SK-N-DZ (cell line): ENCODE results near the gene AGAP1.

Experiments used
- DNase-seq: peaks from one replicate; pipeline ENCODE4 v3.0.0-alpha.2; 2015; ENCODE audit warnings: low spot score

AGAP1 gene

DNA sequence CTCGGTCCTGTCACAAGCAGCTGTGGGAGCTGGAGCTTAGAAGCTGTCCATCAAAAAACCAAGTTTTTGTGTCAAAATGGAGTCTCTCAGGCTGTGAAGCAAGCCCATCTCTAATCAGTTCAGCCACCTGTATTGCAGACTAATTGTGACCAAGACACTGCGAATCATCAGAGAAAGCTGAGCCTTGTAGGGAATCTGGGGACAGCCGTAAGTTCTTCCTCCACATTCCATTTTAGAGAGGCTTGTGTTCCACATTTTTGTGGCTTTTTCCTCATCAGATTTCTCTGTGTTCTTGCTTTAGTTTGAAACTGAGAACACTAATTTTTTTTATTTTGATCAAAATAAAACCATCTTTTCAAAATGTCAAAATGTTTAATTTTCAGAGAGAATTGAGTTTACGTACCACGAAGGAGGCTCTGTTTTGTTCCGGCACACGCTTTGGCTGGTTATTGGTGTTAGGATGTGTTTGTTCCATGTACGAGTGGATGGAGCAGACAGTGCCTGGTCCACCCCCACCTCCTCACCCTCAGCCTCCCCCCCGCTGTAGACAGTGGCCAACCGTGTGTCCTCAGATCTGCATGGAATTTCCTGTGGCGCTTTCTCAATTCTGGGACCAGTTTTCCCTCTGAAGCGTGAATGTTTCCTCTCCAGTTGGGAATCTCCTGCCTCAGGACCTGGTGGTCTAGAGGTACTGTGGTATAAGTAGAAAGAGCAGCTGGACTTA, 140.8 kb downstream of the AGAP1 start:
- no peak for DNase-seq

DNA sequence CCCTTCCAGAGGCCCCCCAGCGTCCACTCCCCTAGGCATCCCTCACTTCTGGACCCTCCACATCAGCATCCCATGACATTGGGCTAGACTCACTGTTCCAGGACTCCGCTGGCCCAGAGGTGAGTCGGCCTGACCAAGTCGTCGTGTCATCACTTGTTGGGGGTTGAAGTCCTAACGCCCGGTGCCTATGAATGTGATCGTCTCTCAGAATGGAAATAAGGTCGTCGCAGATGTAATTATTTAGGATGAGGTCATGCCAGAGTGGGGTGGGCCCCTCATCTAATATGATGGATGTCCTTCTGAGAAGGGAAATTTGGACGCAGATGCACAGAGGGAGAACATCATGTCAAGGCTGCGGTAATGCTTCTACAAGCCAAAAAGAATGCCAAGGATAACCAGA, 142.7 kb downstream of the AGAP1 start:
- DNase-seq, result no peak

DNA sequence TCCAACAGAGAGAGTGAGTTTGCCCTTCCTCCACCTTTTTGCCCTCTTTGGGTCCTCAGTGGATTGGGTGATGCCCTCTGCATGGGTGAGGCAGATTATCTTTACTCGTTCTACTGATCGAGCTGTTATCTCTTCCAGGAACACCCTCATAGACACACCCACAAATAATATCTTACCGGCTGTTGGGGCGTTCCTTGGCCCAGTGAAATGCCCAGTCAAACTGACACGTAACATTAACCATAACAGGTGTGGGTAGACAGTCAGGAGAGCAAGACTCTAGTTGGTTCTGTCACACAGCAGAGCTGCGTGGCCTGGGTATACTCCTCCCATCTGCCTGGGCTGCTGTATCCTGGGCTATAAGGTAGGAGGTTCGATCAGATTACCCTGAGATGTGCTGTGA, 144.1 kb downstream of the AGAP1 start:
- no peak for DNase-seq

DNA sequence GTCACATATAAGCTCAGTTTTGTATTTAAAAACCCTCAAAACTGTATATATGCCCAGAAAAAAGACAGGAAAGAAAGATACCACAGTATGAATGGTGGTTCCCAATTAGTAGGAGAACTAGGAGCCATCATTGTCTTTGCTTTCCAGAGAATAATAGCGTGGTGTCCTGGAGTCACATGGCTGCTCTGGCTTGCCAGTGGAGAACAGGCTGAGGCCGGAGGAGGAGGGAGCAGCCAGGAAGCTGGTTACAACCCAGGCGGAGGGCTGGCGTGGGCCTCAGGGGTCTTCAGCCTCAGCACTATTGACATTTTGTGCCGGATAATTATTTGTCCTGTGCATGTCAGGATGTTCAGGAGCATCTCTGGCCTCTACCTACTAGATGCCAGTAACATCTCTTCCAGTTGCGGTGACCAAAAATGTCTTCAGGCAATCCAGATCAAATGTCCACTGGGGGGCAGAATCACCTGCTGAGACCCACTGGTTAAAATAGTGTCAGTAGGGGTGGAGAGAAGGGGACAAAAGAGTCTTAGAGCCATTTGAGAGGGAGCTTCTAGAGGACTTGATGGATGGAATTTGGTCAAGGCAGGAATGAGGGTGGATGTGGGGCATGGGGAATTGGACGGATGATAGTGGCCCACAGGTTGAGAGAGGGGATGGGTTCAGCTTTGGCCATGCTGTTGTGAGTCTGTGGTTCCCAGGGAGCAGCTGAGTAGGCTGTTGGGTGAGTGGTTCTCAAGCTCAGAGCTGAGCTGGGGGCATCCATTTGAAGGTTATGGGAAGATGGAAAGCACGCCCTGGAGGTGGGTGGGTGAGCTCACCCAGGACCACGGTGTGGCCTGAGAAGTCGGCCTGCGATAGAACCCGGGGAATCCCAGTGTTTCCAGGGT, 144.9 kb downstream of the AGAP1 start:
- DNase-seq, result no peak

DNA sequence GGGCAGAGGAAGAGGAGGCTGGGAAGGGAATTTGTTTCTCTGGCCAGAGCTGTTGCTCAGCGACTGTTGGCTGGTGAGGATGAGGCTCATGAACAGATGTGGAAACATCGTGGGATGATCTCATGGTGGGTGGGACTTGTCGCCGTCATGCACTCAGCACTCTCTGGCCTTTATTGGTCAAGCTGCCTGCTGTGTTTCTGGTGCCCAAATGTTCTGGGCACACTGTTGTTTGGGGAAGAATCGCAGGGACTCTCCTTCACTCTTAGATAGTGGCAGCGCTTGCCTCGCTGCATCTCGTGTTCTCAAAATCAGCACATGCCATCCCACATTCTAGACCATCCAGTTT, 145.6 kb downstream of the AGAP1 start:
- peak; percentile 46 for DNase-seq

DNA sequence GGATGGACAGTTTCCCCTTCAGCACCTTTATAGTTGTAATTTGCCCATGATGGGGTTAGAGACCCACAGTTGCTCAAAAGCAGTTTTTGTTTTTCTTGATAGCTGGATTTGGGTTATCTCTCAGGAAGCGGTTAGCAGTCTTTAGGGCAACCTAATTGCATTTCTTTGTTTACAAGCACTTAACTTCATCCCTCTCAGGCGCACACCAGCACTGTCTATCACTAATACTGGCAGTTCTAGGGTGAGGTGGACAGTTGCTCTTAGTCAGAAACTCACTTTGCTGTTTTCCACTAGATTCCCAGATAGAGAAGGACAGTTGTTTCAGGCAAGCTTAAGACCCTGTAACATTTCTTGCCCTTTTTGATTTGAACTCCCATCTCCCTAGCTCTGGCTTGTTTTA, 146.0 kb downstream of the AGAP1 start:
- DNase-seq, result no peak

DNA sequence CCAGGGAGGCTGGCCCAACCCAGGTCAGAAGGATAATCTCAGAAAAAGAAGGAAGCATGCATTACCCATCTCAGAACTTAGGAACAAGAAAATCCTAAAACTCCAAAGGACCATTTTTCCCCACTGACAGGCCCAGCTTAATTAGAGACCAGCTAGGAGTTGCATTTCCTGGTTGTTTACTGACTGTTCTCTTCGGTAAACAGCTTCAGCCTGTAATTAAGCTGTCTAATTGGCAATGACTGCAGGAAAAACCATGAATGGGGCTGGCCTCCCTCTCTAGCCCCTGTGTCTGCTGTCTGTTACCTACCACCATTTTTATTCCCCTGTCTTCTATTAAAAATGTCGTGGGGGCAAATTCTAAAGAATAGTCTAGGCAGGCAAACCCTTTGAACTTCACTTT, 146.5 kb downstream of the AGAP1 start:
- DNase-seq, result no peak

DNA sequence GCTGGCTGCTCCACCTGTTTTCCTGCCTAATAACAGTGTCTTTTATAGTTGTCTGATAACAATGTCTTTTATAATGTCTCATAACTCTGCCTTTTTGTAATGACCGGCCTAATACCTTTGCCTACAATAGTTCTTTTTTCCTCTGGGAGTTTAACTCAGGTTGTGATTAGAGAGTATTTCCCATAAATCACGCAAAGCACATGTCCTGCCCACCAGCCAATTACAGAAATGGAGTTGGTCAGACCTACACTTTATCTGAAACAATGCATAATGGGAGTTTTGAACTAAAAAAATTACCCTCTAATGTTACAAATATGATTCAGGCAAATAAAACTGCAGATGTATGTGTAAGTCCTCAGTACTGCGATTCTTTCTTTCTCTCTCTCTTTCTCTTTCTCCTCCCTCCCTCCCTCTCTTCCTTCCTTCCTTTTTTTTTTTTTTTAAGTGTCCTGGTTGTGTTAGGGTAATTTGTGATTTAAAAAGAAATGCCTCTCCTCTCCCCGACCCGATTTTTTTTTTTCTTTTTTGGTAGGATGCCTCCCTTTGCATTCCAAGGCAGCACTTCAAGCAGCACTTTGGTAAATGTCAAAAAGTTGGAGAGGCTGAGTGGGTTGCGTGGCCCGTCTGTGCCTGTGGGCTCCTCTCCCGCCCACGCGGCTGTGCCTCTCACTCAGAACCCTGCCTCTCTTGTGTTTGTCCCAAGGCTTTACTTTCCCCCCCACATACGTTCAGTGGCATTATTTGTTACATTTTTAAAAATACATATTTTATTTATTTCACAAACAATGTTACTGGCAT, 147.3 kb downstream of the AGAP1 start:
- no peak for DNase-seq

DNA sequence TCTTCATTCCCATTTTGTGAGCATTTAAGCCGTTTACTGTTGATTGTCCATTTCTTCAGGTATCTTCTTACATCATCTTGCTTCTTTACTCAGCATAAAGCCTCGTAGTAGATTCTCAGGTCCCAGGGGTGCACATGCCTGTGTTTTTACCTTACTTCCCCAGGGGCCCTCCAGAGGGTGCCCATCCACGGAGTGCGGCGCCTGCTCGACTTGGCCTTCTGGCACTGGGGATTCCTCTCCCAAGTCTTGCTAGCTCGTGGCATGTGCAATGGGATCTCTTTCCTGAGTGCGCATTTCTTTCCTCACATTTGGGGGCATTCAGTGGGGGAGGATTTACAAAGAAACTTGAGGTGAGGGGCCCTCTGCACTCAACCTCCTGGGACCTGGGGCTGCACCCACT, 148.1 kb downstream of the AGAP1 start:
- no peak for DNase-seq

DNA sequence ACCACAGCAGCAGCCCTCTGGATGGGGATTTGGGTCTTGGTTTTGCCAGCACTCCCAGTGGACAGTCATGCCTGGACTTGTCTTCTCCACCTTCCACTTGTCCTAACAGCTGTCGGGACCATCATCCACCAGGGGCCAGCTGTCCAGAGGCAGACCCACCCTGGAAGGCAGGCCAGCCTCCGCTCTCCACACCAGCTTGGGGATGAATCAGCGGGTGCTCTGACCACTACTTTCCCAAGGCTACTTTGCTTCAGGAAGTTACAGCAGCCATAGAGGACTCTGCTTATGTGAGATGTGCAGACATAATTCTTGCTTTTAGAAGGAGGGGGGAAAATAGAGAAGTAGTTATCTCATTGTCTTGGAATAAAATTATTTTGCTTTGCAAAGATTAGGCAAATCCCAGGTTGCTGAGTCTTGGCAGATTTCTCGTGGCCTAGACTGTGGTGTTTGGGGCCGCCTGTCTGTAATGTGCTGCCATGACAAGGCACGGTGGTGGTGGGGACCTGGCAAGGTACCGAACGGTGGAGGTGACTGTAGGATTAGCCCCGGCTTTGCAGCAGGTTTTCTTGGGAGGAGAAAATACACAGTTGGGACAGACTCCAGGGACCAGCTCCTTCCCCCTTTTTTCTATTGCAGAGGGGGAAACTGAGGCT, 148.7 kb downstream of the AGAP1 start:
- DNase-seq, result no peak

DNA sequence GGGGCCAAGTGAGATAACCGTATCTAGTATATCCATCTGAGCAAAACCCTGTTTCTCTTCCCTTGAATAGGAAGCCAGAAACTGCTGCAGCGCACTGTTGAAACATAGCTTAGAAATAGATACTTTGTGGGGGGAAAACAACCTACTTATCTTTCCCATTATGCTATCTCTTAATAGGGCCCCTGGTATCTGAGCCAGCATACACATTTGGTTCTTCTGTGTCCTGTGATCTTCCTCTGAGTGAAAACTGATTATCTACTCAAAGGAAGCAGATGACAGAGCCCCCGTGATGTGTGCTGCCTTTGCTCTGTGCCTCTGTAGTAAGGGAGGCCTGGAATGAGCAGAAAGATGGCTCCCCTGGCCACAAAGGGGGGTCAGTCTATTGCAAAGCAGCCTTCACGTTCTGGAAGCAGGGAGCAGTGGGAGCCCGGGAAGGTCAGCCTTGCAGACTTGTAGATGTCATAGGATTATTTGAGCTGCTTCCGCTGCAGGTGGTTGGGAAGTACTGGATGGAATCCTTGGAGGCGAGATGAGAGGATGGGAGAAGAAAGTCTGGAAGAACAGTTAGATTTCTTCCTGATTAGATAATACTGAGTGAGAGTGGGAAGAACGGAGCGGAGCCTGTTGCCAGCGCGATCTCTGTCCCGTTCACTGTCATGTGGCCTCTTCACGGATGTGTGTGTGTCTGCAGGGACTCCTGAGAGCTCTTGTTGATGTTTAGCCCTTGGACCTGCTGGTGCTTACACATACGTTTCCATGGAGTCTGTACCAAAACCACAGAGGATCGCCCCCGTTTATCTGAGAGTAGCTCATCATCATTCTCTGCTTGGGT, 150.1 kb downstream of the AGAP1 start:
- DNase-seq, result peak; percentile 54

DNA sequence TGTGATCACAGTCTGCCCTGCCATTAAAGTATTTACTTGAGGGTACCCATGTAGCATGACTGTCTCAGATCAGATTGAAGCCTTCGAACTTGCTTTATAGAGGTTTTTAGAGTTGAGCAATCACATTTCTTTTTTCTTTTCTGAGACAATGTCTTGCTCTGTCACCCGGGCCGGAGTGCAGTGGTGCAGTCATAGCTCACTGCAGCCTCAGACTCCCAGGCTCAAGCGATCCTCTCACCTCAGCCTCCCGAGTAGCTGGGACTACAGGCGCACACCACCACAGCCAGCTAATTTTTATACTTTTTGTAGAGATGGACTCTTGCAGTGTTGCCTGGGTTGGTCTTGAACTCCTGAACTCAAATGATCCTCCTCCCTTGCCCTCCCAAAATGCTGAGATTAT, 153.4 kb downstream of the AGAP1 start:
- no peak for DNase-seq

DNA sequence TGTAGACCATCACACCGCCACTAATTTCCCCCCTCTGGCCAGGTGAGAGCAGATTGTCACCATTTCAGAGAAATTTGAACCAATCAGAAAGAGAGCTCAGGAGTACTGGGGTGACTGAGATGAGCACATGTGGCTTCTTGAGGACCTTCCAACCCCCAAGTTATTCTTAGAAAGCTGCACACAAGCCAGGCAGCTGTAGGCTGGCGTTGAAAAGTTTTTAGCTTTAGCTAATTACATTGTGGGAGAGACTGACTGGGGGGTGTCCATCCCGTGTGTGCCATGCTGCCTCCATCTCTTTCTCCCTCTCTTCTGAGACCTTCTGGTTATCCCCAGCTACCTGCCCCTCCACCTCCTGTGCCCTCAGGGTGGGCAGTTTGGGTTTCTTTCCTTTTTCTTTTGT, 154.0 kb downstream of the AGAP1 start:
- DNase-seq, result no peak

DNA sequence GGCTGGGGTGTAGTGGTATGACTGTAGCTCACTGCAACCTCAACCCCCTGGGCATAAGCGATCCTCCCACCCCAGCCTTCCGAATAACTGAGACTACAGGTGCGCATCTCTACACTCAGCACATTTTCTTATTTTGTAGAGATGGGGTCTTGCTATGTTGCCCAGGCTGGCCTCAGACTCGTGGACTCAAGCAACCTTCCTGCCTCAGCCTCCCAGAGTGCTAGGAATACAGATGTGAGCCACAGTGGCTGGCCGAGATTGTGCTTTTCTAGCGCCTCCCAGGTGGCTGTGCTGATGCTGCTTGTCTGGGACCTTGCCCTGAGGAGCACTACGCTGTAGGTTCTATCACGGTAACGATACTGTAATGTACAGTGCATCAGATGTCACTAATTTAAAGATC, 155.6 kb downstream of the AGAP1 start:
- DNase-seq, result no peak

DNA sequence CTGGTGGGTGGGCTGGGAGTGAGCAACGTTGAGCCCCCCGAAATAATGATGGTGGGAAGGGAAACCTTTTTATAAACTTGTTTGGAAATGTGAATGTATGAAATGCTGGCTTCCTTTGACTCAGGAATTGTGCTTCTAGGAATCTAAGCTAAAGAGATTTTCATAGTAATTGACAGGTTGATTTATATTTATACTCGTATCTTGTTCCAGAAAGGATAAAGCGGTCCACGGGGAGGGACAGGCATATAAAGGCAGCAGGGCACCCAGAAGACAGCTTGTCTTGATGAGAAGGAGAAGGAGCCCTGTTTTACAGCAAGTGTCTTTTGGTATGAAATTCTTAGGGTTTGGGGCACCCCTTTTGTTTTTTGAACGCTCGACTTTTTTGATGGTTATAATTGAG, 157.8 kb downstream of the AGAP1 start:
- DNase-seq, result peak; percentile 61

DNA sequence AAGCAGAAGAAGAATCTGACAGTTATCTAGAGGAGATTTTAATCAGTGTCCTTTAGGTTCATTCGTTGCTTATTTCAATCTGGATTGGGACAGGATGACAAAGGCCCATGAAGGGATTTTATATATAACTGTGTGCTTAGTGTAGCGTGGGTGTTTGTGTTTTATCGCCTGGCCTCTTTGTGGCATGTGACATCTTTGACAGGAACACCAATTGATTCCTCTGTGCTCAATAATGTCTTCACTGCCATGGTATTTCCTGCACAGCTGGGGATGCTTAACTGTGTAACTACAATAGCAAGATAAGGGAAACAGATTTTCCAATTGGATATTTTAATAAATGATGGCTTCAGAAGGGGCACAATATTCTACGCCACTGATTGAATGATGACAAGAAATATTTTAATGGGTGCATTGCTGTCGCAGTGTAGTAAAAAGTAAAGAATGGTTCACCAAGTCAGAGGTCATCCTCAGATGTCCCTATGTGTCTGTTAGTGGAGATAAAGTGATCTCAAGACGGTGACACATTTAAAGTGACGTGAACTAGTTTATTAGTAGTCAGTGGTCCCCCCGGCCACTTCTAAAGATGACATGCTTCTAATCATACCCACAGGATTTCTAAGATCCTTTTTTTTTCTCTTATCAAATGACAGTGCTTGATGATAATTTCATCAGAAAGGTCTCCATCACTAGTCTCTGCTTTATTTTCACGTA, 160.4 kb downstream of the AGAP1 start:
- DNase-seq, result no peak

DNA sequence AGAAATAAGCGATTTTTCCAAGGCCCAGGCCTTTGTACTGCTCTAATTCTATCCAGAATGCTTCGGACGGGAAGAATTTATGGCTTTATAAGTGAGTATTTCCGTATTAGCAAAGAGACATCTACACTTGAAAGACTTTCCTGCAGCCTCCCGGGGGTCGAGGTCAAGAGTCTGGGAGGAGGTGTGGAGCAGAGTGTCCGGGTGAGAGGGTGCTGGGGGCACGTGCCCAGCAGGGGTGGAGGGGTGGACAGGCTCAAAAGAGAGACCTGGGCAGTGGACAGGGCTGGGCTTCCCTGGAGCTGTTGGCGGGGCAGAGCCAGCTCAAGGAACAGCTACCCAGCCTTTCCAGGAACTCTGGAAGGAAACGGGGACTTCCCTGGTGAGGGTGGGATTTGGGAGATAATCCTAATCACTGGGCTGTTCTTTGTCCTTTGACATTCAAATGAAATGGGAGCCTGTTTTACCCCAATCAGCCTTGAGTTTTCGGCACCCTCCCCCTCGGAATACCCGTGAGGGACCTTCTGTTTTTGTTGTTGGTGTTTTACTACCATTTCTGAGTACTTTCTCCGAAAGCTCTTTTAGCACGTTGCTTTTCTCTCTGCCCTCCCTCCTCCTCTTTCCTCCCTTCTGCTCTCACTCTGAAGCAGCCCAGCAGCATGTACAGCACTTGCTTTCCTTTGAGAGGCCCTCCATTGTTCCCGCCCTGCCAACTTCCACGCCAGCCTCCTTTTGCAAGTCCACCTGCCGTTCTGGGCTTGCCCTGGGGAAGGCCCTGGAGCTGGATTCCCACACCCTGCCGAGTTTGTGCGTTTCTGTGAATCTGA, 164.7 kb downstream of the AGAP1 start:
- no peak for DNase-seq

DNA sequence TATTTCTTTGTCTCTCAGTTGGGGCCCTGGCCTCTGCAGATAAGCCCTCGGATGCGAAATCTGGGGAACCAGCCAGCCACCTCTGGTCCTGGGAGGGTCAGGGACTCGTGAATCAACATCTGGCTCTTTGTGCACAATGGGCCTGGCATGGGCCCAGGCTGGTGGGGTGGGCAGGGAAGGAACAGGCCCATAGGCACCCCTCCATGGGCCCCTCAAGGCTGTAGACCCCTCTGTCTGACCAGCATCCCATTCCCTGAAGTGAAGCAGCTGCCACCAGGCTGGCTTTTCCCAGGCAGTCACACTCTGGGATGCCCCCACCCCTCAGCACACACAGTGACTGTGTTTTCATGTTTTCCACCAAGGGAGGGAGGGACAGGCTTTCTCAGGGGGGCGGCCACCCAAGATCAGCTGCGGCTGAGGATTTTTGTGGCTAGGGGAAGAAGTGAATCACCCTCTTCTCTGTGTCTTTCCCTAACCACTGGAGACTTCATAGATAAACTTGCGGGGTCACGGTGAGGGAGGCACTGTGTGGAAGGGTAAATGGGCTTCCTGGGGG, 166.0 kb downstream of the AGAP1 start:
- DNase-seq, result no peak

DNA sequence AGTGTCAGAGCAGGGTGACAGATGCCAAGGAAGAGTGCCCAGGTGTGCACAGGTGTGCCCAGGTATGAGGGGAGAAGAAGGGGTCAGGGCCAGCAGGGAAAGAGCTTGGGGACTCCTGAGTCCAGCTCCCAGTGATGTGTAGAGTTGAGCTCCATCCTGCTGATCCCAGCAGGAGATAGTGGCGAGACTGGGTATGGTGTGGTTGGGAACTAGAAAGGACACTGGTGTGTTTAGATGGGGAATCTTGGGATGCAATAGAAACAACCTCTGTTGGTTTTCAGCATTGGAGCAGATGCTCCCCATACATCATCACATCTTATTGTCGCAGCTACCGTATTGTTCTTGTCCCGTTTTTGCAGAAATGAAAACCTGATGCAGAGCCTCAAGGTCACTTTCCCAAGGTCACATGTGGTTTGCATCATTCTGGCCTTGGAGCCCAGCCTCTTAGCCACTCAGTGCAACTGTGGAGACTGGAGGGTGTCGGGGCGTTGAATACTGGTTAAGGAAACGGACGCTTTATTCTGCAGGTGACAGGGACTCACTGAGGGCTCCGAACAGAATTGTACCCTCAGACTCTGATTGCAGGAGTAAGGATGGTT, 166.7 kb downstream of the AGAP1 start:
- DNase-seq, result no peak
